ENCODE measurements around the gene PRDM16.

- TF ChIP-seq CTCF (IDR thresholded peaks at IDR 0.05; ENCODE audit: low read length) (no peak), EZH2 (optimal IDR thresholded peaks at IDR 0.05; ENCODE audit: low read depth, low read length) (no peak), EZH2phosphoT487 (IDR thresholded peaks at IDR 0.05; ENCODE audit: low read length) (no peak)
Measured at GRCh38 chr1:3070309-3070643, 1.3 kb downstream of the PRDM16 start.
